HCT116 (cell line): ENCODE results near the gene PXK. TPM values are rescaled to one million over a fixed set of nuclear protein-coding genes. Genes with fewer than 3 reads are reported as not detected.

Experiments
- ATAC-seq: fragments of 200-7000 bp; cut with Tn5 transposase; 2 replicates; pipeline ENCODE4 v1.9.1; 2020; ENCODE audit warnings: mild to moderate bottlenecking, moderate library complexity
- BruUV-seq: library from RNA; stranded (reverse); fragments of 400-500 nt; replicated peaks from 2 replicates; lab custom pipeline; 2021; lab: Mats Ljungman, UMichigan
- CTCF ChIA-PET: fragments of 300-600 bp; sonication (Branson Sonifier 250); formaldehyde crosslinking; loops from one replicate; lab custom pipeline; 2021; ENCODE audit warnings: antibody characterized with exemption; lab: Charles Lee
- POLR2A ChIA-PET: fragments of 300-600, 350-600 bp; sonication (Branson Sonifier 250); formaldehyde crosslinking; loops from one replicate; lab custom pipeline; 2021; ENCODE audit warnings: antibody characterized with exemption; lab: Charles Lee
- RAD21 ChIA-PET, 2 experiments: fragments of 300-600 bp; sonication (Branson Sonifier 250); formaldehyde crosslinking; loops; one replicate each; lab custom pipeline; 2023; ENCODE audit warnings: low total read pairs in 2 of 2; ENCODE audit not compliant: uncharacterized antibody in 2 of 2, unreplicated experiment in 2 of 2, low non-redundant PET in 1 of 2; lab: Charles Lee
- DNase-seq: peaks from one replicate; pipeline ENCODE4 v3.0.0-alpha.2; 2010; ENCODE audit warnings: low read depth, low spot score
- H2AFZ ChIP-seq: fragments of 200-600 bp; shearing (Covaris generic), sonication (generic); 2 replicates; pipeline ENCODE4 v1.6.1; 2017; ENCODE audit warnings: low read depth, mixed run types, mixed read lengths, antibody characterized with exemption, low read length; ENCODE audit not compliant: poor library complexity, severe bottlenecking
- H3K27ac ChIP-seq: 2 replicates; pipeline ENCODE4 v1.5.1; 2012; ENCODE audit warnings: low read depth, low read length
- H3K27me3 ChIP-seq: fragments of 200-600 bp; sonication (generic); 2 replicates; pipeline ENCODE4 v1.6.1; 2016; ENCODE audit warnings: mixed run types, low read length, mixed read lengths; ENCODE audit not compliant: insufficient read depth
- H3K36me3 ChIP-seq, 2 experiments: fragments of 200-500 bp in 1 of 2; fragments of 200-600 bp in 1 of 2; sonication (Bioruptor generic) in 1 of 2; sonication (generic) in 1 of 2; 2 replicates each; pipeline versions ENCODE4 v1.5.1 to v1.6.1; 2014 to 2016; ENCODE audit warnings: low read length in 2 of 2, inconsistent platforms in 1 of 2, mixed read lengths in 1 of 2, mixed run types in 1 of 2; ENCODE audit not compliant: insufficient read depth in 2 of 2, control insufficient read depth in 1 of 2
- H3K4me1 ChIP-seq, 2 experiments: fragments of 200-600 bp in 1 of 2; sonication (generic) in 1 of 2; 2 replicates each; pipeline versions ENCODE4 v1.5.1 to v1.6.1; 2012 to 2017; ENCODE audit warnings: low read length in 2 of 2, inconsistent platforms in 1 of 2, mild to moderate bottlenecking in 1 of 2, mixed read lengths in 1 of 2, mixed run types in 1 of 2, moderate library complexity in 1 of 2; ENCODE audit not compliant: insufficient read depth in 2 of 2, control insufficient read depth in 1 of 2
- H3K4me2 ChIP-seq: fragments of 200-600 bp; sonication (generic); 2 replicates; pipeline ENCODE4 v1.6.1; 2017; ENCODE audit warnings: mixed run types, low read length, mixed read lengths
- H3K4me3 ChIP-seq, 2 experiments: fragments of 200-600 bp in 1 of 2; sonication (generic) in 1 of 2; replicated peaks in 1 of 2; 2 replicates each; pipeline ENCODE4 v1.5.1; 2011 to 2016; ENCODE audit warnings: low read length in 2 of 2, control low read depth in 1 of 2, low read depth in 1 of 2, mild to moderate bottlenecking in 1 of 2, mixed read lengths in 1 of 2, mixed run types in 1 of 2
- H3K79me2 ChIP-seq: fragments of 200-600 bp; sonication (generic); 2 replicates; pipeline ENCODE4 v1.6.1; 2017; ENCODE audit warnings: mild to moderate bottlenecking, mixed run types, low read length, moderate library complexity, mixed read lengths; ENCODE audit not compliant: insufficient read depth
- H3K9ac ChIP-seq: fragments of 200-600 bp; sonication (generic); 2 replicates; pipeline ENCODE4 v1.6.1; 2016; ENCODE audit warnings: low read length, mixed read lengths
- H3K9me2 ChIP-seq: fragments of 200-600 bp; sonication (generic), shearing (Covaris generic); 2 replicates; pipeline ENCODE4 v1.6.1; 2017; ENCODE audit warnings: mixed run types, mild to moderate bottlenecking, moderate library complexity; ENCODE audit not compliant: insufficient read depth
- H3K9me3 ChIP-seq, 2 experiments: fragments of 200-500 bp in 1 of 2; fragments of 200-600 bp in 1 of 2; sonication (Bioruptor generic) in 1 of 2; sonication (generic) in 1 of 2; 2 replicates each; pipeline ENCODE4 v1.6.1; 2014 to 2017; ENCODE audit warnings: low read length in 2 of 2, mixed read lengths in 2 of 2, inconsistent platforms in 1 of 2, low read depth in 1 of 2, mild to moderate bottlenecking in 1 of 2, mixed run types in 1 of 2, moderate library complexity in 1 of 2; ENCODE audit not compliant: control insufficient read depth in 1 of 2, insufficient read depth in 1 of 2
- H4K20me1 ChIP-seq: fragments of 200-600 bp; sonication (generic), shearing (Covaris generic); 2 replicates; pipeline ENCODE4 v1.6.1; 2017; ENCODE audit warnings: mixed run types, mild to moderate bottlenecking, moderate library complexity; ENCODE audit not compliant: insufficient read depth
- EGR1 ChIP-seq: IDR thresholded peaks from 2 replicates; pipeline ENCODE4 v1.6.1; 2012; ENCODE audit warnings: low read depth
- ELF1 ChIP-seq: IDR thresholded peaks from 2 replicates; pipeline ENCODE4 v1.6.1; 2012; ENCODE audit warnings: low read depth, borderline replicate concordance
- EZH2phosphoT487 ChIP-seq: fragments of 200-600 bp; IDR thresholded peaks from 2 replicates; pipeline ENCODE4 v1.6.1; 2018; ENCODE audit warnings: antibody characterized with exemption, borderline replicate concordance
- FOSL1 ChIP-seq: IDR thresholded peaks from 2 replicates; pipeline ENCODE4 v1.6.1; 2012; ENCODE audit warnings: low read depth
- SIN3A ChIP-seq: IDR thresholded peaks from 2 replicates; pipeline ENCODE4 v1.6.1; 2012; ENCODE audit warnings: low read depth
- SP1 ChIP-seq: IDR thresholded peaks from 2 replicates; pipeline ENCODE4 v1.6.1; 2012; ENCODE audit warnings: low read depth
- TCF7L2 ChIP-seq: IDR thresholded peaks from 2 replicates; pipeline ENCODE4 v1.7.0; 2011; ENCODE audit warnings: borderline replicate concordance, inconsistent platforms; ENCODE audit not compliant: insufficient read depth, insufficient read length; ENCODE audit errors: extremely low read depth
- ZFX ChIP-seq: fragments of 450-650 bp; IDR thresholded peaks from 2 replicates; pipeline ENCODE4 v1.6.1; 2017
- intact Hi-C: fragments of 100-400 bp; cut with micrococcal nuclease; formaldehyde crosslinking; loops from 2 replicates; pipeline ENCODE4 v1.10.0; 2022
- total RNA-seq: library from RNA; stranded (reverse); gene quantifications from one replicate; pipeline ENCODE4 v1.2.1, GENCODE V29; 2021; ENCODE audit not compliant: unreplicated experiment
- TF ChIP-seq, protein P1 (sequence below): IDR thresholded peaks from 2 replicates; pipeline ENCODE4 v1.6.1; 2012; ENCODE audit warnings: low read depth
- TF ChIP-seq, protein P2 (sequence below): IDR thresholded peaks from 2 replicates; pipeline ENCODE4 v1.6.1; 2012

Gene PXK
- total RNA-seq, 1 experiment from 2014 or later = 10.2 TPM

DNA sequence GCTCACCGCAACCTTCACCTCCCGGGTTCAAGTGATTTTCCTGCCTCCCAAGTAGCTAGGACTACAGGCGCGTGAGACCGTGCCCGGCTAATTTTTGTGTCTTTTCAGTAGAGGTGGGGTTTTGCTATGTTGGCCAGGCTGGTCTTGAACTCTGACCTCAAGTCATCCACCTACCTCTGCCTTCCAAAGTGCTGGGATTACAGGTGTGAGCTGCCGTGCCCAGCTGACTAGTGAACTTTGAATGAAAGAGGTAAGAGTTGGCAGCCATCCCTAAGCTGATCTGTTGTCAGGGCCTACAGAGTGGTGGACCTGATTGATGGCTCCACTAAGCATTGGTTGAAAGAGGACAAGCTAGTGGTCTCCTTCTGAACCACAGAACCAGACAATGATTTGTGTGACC, 15.3 kb downstream of the PXK start:
- ChIA-PET RAD21 (no interaction called here), CTCF (interaction anchor here (0.7 kb wide), 1 partner anchor 41 kb away, joined by 3 read pairs; the partner anchor contains the start of gene HTD2), POLR2A (no interaction called here)
- ATAC-seq = no peak
- Histone ChIP-seq H3K4me3 (no peak overlapping the region), H2AFZ (no peak overlapping the region), H3K9ac (no peak overlapping the region), H4K20me1 (no peaks in the 10 kb centered on the region), H3K9me3 (no peaks in the 10 kb centered on the region), H3K79me2 (no peaks in the 10 kb centered on the region), H3K4me1 (peaks cover 10 to 11% of the 10 kb centered on the region in 2 experiments; a peak in 3 of 4 replicates), H3K27ac (no peak overlapping the region), H3K27me3 (no peaks in the 10 kb centered on the region), H3K4me2 (no peak overlapping the region), H3K9me2 (no peaks in the 10 kb centered on the region), H3K36me3 (no peaks in the 10 kb centered on the region)
- TF ChIP-seq SP1 = no peak
- no peak for TF ChIP-seq TCF7L2
- no peak for TF ChIP-seq SIN3A
- no peak for TF ChIP-seq EZH2phosphoT487
- no peak for TF ChIP-seq ZFX
- TF ChIP-seq ELF1 = no peak
- no peak for TF ChIP-seq EGR1
- no peak for TF ChIP-seq FOSL1
- TF ChIP-seq, protein P1, sequence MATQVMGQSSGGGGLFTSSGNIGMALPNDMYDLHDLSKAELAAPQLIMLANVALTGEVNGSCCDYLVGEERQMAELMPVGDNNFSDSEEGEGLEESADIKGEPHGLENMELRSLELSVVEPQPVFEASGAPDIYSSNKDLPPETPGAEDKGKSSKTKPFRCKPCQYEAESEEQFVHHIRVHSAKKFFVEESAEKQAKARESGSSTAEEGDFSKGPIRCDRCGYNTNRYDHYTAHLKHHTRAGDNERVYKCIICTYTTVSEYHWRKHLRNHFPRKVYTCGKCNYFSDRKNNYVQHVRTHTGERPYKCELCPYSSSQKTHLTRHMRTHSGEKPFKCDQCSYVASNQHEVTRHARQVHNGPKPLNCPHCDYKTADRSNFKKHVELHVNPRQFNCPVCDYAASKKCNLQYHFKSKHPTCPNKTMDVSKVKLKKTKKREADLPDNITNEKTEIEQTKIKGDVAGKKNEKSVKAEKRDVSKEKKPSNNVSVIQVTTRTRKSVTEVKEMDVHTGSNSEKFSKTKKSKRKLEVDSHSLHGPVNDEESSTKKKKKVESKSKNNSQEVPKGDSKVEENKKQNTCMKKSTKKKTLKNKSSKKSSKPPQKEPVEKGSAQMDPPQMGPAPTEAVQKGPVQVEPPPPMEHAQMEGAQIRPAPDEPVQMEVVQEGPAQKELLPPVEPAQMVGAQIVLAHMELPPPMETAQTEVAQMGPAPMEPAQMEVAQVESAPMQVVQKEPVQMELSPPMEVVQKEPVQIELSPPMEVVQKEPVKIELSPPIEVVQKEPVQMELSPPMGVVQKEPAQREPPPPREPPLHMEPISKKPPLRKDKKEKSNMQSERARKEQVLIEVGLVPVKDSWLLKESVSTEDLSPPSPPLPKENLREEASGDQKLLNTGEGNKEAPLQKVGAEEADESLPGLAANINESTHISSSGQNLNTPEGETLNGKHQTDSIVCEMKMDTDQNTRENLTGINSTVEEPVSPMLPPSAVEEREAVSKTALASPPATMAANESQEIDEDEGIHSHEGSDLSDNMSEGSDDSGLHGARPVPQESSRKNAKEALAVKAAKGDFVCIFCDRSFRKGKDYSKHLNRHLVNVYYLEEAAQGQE = no peak
- TF ChIP-seq, protein P2, sequence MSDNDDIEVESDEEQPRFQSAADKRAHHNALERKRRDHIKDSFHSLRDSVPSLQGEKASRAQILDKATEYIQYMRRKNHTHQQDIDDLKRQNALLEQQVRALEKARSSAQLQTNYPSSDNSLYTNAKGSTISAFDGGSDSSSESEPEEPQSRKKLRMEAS = no peak
- intact Hi-C loops = no loop called here
- no peak for DNase-seq
- no TSS peak for BruUV-seq
